ENCODE results near the gene OMG.
"Not testable (repeated sequence)": the region's sequence is repeated elsewhere in the genome, so short reads cannot be mapped to it uniquely, and the experiment has no call there.

OMG gene, protein sequence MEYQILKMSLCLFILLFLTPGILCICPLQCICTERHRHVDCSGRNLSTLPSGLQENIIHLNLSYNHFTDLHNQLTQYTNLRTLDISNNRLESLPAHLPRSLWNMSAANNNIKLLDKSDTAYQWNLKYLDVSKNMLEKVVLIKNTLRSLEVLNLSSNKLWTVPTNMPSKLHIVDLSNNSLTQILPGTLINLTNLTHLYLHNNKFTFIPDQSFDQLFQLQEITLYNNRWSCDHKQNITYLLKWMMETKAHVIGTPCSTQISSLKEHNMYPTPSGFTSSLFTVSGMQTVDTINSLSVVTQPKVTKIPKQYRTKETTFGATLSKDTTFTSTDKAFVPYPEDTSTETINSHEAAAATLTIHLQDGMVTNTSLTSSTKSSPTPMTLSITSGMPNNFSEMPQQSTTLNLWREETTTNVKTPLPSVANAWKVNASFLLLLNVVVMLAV

DNA sequence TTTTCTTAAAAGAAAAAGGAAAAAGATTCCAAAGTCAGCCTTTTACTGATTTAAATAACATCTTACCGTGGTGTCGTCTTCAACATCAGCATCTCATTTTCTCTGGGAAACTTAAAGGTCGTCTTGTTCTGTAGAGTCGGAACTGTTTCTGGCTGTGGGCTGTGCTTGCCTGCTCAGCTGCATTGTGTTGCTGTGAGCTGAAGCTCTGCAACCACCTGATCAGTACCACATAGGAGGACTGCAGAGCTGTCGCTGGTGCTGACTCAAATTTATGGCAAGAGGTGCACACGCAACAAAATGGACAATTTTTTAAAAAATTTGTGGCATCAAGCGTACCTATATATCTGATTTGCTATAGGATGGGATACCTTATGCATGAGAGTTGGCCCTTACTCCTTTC lies at the start of gene OMG:
OMG (minus strand) TSS at position 150 of the 400 bp plus-strand sequence. CDS start 908 bp downstream, outside the sequence.
- no peaks in the 10 kb centered on the region for H3K36me3 ChIP-seq (ENCODE audit: control insufficient read depth in 1 of 2, insufficient read depth in 2 of 2, low read length in 2 of 2)
- H3K9me3 ChIP-seq (ENCODE audit: control insufficient read depth in 1 of 2, low read length in 2 of 2) = no peaks in the 10 kb centered on the region
- H3K27me3 ChIP-seq (ENCODE audit: low read depth, low read length) = no peaks in the 10 kb centered on the region
- no peaks in the 10 kb centered on the region for H3K4me1 ChIP-seq (ENCODE audit: control insufficient read depth in 1 of 2, insufficient read depth in 2 of 2, low read length in 2 of 2)
- no peak within 1 kb of the TSS for H3K4me3 ChIP-seq (ENCODE audit: low read depth in 1 of 2, low read length in 2 of 2)
- H3K27ac ChIP-seq (ENCODE audit: low read length) = no peak within 1 kb of the TSS

DNA sequence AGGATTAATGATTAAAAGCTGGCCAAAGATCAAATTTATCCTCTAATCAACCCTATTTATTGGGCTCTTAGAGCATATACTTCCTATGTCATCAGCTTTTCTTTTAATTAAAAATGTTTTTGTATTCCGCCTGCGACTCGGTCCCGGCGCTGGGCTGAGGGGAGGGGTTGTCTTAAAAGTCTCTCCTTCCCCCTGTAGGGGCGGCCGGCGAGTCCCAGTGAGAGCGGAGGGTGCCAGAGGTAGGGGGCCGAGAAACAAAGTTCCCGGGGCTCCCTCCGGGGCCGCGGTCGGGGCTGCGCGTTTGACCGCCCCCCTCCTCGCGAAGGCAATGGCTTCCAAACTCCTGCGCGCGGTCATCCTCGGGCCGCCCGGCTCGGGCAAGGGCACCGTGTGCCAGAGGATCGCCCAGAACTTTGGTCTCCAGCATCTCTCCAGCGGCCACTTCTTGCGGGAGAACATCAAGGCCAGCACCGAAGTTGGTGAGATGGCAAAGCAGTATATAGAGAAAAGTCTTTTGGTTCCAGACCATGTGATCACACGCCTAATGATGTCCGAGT lies 48.2 kb upstream of the OMG start:
- H3K27me3 ChIP-seq (ENCODE audit: low read depth, low read length); H3K4me3 ChIP-seq (ENCODE audit: low read depth in 1 of 2, low read length in 2 of 2); H3K4me1 ChIP-seq (ENCODE audit: control insufficient read depth in 1 of 2, insufficient read depth in 2 of 2, low read length in 2 of 2); H3K27ac ChIP-seq (ENCODE audit: low read length); H3K9me3 ChIP-seq (ENCODE audit: control insufficient read depth in 1 of 2, low read length in 2 of 2): not testable (repeated sequence)
- peaks cover 10 to 40% of the 10 kb centered on the region in 2 donors for H3K36me3 ChIP-seq (ENCODE audit: control insufficient read depth in 1 of 2, insufficient read depth in 2 of 2, low read length in 2 of 2)

DNA sequence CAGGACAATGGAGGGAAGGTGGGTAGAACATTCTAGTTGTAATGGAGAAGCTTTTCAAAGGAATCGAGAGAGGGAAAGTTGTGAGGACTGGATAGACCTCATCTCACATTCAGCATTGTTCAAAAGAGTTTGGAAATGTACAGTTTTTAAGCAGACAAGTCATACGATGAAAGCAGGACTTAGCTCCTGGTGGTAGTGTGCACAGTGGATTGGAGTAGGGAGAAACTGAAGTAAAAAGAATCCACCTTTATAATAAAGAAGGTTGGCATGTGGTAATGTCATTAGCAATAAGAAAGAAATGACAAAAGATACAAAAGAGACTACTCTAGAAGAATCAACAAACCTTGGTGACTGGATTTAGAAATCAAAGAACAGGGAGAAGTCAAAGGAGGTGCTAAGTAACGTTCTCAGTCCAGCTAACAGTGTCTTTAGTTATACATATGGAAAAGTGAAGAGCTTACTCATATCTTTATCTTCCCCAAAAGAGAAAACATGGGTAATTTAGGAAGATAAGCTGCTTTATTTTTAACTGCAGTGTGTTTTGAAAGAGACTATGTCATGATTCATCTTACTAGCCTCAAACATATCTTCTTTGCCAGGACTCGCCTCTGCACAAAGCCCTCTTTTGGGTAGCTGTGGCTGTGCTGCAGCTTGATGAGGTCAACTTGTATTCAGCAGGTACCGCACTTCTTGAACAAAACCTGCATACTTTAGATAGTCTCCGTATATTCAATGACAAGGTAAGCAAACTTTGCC lies 43.0 kb upstream of the OMG start:
- Histone ChIP-seq H3K9me3 (ENCODE audit: control insufficient read depth in 1 of 2, low read length in 2 of 2) (no peaks in the 10 kb centered on the region), H3K36me3 (ENCODE audit: control insufficient read depth in 1 of 2, insufficient read depth in 2 of 2, low read length in 2 of 2) (peaks cover 13 to 42% of the 10 kb centered on the region in 2 donors), H3K27ac (ENCODE audit: low read length) (no peak overlapping the region), H3K4me1 (ENCODE audit: control insufficient read depth in 1 of 2, insufficient read depth in 2 of 2, low read length in 2 of 2) (no peaks in the 10 kb centered on the region), H3K27me3 (ENCODE audit: low read depth, low read length) (no peaks in the 10 kb centered on the region), H3K4me3 (ENCODE audit: low read depth in 1 of 2, low read length in 2 of 2) (no peak overlapping the region)

DNA sequence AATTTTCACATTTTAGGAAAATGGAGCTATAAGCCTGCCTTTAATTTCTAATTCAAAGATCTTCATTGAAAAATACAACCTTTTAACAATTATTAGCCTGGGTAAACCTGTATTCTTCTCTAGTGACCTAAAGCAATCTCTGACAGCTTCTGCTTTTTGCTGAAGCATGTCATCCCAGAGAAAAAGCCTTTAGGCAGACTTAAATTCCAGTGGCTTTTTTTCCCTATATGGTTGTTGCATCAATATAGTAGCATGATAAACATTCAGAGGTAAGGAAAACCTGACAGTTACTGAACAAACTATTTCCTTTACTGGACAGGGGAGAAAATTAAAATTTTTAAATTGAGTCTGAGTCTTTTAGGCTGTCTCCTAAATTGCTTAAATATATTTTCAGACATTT lies 32.2 kb upstream of the OMG start:
- no peaks in the 10 kb centered on the region for H3K9me3 ChIP-seq (ENCODE audit: control insufficient read depth in 1 of 2, low read length in 2 of 2)
- no peak overlapping the region for H3K27ac ChIP-seq (ENCODE audit: low read length)
- H3K36me3 ChIP-seq (ENCODE audit: control insufficient read depth in 1 of 2, insufficient read depth in 2 of 2, low read length in 2 of 2) = peaks cover 6 to 32% of the 10 kb centered on the region in 2 donors
- H3K4me1 ChIP-seq (ENCODE audit: control insufficient read depth in 1 of 2, insufficient read depth in 2 of 2, low read length in 2 of 2) = no peaks in the 10 kb centered on the region
- H3K4me3 ChIP-seq (ENCODE audit: low read depth in 1 of 2, low read length in 2 of 2) = no peak overlapping the region
- H3K27me3 ChIP-seq (ENCODE audit: low read depth, low read length) = no peaks in the 10 kb centered on the region

DNA sequence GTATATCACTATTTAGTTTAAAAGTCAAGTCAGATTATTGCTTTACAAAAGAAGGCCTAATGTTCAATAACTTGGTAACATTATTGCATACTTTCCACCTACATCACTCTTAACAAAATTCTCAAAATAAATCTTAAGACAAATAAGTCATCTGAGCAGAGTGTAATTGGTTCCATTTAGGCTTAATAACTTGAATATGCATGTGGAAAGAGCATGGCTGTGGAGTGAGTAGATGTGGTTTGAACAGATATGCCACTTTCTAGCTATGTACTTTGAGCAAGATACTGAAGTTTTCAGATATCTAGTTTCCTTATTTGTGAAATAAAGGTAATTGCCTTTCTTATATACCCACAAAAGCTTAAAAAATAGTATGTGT lies 31.1 kb upstream of the OMG start:
- H3K9me3 ChIP-seq (ENCODE audit: control insufficient read depth in 1 of 2, low read length in 2 of 2) = no peaks in the 10 kb centered on the region
- no peaks in the 10 kb centered on the region for H3K4me1 ChIP-seq (ENCODE audit: control insufficient read depth in 1 of 2, insufficient read depth in 2 of 2, low read length in 2 of 2)
- H3K4me3 ChIP-seq (ENCODE audit: low read depth in 1 of 2, low read length in 2 of 2) = no peak overlapping the region
- H3K27me3 ChIP-seq (ENCODE audit: low read depth, low read length) = no peaks in the 10 kb centered on the region
- peaks cover 6 to 32% of the 10 kb centered on the region in 2 donors for H3K36me3 ChIP-seq (ENCODE audit: control insufficient read depth in 1 of 2, insufficient read depth in 2 of 2, low read length in 2 of 2)
- H3K27ac ChIP-seq (ENCODE audit: low read length) = no peak overlapping the region

DNA sequence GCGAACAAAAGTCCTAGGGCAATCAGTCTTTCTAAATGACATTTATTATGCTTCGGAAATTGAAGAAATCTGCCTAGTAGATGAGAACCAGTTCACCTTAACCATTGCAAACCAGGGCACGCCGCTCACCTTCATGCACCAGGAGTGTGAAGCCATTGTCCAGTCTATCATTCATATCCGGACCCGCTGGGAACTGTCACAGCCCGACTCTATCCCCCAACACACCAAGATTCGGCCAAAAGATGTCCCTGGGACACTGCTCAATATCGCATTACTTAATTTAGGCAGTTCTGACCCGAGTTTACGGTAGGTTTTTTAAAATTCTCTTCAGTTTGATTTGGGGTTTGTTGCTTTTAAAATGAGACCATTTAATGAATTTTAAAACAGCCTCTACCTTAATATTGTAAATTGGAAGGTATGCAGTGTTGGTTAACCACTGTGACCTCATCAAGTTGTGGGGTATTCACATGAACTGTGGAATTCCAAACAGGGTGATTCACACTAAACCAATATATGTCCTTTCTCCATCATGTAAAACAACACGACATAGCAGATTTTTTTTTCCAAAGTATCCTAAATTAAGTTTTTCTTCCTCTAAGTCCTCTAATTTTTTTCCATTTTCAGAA lies 30.6 kb upstream of the OMG start:
- Histone ChIP-seq H3K9me3 (ENCODE audit: control insufficient read depth in 1 of 2, low read length in 2 of 2) (no peaks in the 10 kb centered on the region), H3K4me1 (ENCODE audit: control insufficient read depth in 1 of 2, insufficient read depth in 2 of 2, low read length in 2 of 2) (no peaks in the 10 kb centered on the region), H3K27me3 (ENCODE audit: low read depth, low read length) (no peaks in the 10 kb centered on the region), H3K27ac (ENCODE audit: low read length) (no peak overlapping the region), H3K36me3 (ENCODE audit: control insufficient read depth in 1 of 2, insufficient read depth in 2 of 2, low read length in 2 of 2) (peaks cover 6 to 32% of the 10 kb centered on the region in 2 donors), H3K4me3 (ENCODE audit: low read depth in 1 of 2, low read length in 2 of 2) (no peak overlapping the region)

DNA sequence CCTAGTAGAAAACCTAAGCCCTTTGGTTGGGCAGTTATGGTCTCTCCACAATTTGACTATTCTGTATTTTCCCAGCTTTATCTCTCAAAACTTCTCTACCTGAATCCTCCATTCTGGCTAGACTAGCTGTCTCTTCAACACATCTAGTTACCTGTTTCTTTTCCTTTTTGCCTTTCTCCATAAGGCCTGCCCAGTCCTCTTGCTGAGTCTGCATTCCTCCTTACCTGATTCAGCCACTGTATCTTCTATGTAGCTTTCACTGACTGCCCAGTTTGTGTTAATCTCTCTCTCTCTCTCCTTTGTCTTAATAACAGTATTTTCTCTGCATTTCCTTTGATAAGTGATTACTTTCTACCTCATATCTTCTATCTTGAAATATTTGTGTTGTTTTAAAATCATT lies 26.5 kb upstream of the OMG start:
- H3K9me3 ChIP-seq (ENCODE audit: control insufficient read depth in 1 of 2, low read length in 2 of 2) = no peaks in the 10 kb centered on the region
- no peak overlapping the region for H3K4me3 ChIP-seq (ENCODE audit: low read depth in 1 of 2, low read length in 2 of 2)
- no peak overlapping the region for H3K27ac ChIP-seq (ENCODE audit: low read length)
- no peaks in the 10 kb centered on the region for H3K4me1 ChIP-seq (ENCODE audit: control insufficient read depth in 1 of 2, insufficient read depth in 2 of 2, low read length in 2 of 2)
- H3K36me3 ChIP-seq (ENCODE audit: control insufficient read depth in 1 of 2, insufficient read depth in 2 of 2, low read length in 2 of 2) = peaks cover 6 to 32% of the 10 kb centered on the region in 2 donors
- H3K27me3 ChIP-seq (ENCODE audit: low read depth, low read length) = no peaks in the 10 kb centered on the region

DNA sequence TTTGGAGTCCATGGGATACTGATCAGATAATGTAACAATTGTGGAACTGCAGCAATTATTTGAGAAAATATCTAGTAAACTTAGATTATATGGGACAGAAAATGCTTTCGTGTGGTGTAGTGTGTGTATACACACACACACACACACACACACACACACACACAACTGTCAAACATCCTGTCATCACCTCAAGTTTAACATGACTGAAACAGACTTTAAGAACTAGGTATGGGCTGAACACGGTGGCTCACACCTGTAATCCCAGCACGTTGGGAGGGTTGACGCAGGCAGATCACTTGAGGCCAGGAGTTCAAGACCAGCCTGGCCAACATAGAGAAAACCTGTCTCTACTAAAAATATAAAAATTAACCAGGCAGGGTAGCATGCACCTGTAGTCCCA lies 24.9 kb upstream of the OMG start:
- no peaks in the 10 kb centered on the region for H3K4me1 ChIP-seq (ENCODE audit: control insufficient read depth in 1 of 2, insufficient read depth in 2 of 2, low read length in 2 of 2)
- no peak overlapping the region for H3K4me3 ChIP-seq (ENCODE audit: low read depth in 1 of 2, low read length in 2 of 2)
- no peak overlapping the region for H3K27ac ChIP-seq (ENCODE audit: low read length)

DNA sequence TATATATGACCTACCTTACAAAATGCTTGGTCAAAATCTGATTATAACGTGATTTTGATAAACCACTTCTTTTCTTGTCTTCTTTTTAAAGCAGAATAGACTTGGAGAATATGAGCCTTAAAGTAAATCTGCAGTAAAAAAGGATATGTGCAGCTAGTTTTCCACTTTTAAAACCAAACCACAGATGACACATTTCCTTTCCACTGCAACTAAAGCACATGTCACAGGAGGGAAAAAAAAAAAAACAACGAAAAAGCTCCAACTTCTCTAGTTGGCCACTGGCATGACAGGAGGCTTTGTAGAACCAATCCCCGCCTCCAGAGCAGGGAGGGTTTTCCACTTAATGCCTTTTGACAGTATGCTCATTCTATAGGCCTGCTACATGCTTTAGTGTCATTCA lies 24.4 kb upstream of the OMG start, which contains the start of gene EVI2A:
EVI2A (minus strand) TSS at position 142 of the 400 bp plus-strand sequence. CDS start 2,609 bp downstream, outside the sequence.
- H3K27ac ChIP-seq (ENCODE audit: low read length) = peak within 1 kb of the TSS; percentile 77

More for the DNA sequence above, 24.9 kb upstream of the OMG start:
- H3K9me3 ChIP-seq (ENCODE audit: control insufficient read depth in 1 of 2, low read length in 2 of 2) = no peaks in the 10 kb centered on the region
- H3K36me3 ChIP-seq (ENCODE audit: control insufficient read depth in 1 of 2, insufficient read depth in 2 of 2, low read length in 2 of 2) = peaks cover 6 to 19% of the 10 kb centered on the region in 2 donors
- no peaks in the 10 kb centered on the region for H3K27me3 ChIP-seq (ENCODE audit: low read depth, low read length)

DNA sequence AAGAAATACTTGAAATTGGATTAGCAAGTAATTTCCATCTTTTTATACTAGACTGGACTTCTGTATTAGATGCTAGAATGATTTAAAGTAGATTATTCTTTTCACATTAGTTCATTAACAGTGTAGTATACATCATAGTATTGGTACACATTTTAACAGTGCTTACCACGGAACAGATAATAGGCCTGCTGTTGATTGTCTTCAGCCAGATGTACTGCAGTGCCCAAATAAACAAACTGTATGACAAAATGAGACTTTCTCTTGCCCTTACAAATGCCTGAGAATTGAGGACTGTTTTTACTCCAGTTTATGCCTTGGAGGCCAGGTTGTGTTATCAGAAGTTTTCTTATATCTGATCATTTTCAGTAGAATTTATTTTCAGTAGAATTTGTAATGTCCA lies 23.8 kb upstream of the OMG start:
- Histone ChIP-seq H3K4me3 (ENCODE audit: low read depth in 1 of 2, low read length in 2 of 2) (peak overlapping the region; percentile 12 to 38), H3K36me3 (ENCODE audit: control insufficient read depth in 1 of 2, insufficient read depth in 2 of 2, low read length in 2 of 2) (peaks cover 2 to 9% of the 10 kb centered on the region in 2 donors), H3K27ac (ENCODE audit: low read length) (peak overlapping the region; percentile 77), H3K27me3 (ENCODE audit: low read depth, low read length) (no peaks in the 10 kb centered on the region), H3K9me3 (ENCODE audit: control insufficient read depth in 1 of 2, low read length in 2 of 2) (no peaks in the 10 kb centered on the region), H3K4me1 (ENCODE audit: control insufficient read depth in 1 of 2, insufficient read depth in 2 of 2, low read length in 2 of 2) (no peaks in the 10 kb centered on the region)

More for the DNA sequence above, 24.4 kb upstream of the OMG start, which contains the start of gene EVI2A:
- Histone ChIP-seq H3K4me3 (ENCODE audit: low read depth in 1 of 2, low read length in 2 of 2) (peak within 1 kb of the TSS; percentile 12 to 38), H3K9me3 (ENCODE audit: control insufficient read depth in 1 of 2, low read length in 2 of 2) (no peaks in the 10 kb centered on the region), H3K4me1 (ENCODE audit: control insufficient read depth in 1 of 2, insufficient read depth in 2 of 2, low read length in 2 of 2) (no peaks in the 10 kb centered on the region), H3K27me3 (ENCODE audit: low read depth, low read length) (no peaks in the 10 kb centered on the region), H3K36me3 (ENCODE audit: control insufficient read depth in 1 of 2, insufficient read depth in 2 of 2, low read length in 2 of 2) (peaks cover 6 to 16% of the 10 kb centered on the region in 2 donors)

DNA sequence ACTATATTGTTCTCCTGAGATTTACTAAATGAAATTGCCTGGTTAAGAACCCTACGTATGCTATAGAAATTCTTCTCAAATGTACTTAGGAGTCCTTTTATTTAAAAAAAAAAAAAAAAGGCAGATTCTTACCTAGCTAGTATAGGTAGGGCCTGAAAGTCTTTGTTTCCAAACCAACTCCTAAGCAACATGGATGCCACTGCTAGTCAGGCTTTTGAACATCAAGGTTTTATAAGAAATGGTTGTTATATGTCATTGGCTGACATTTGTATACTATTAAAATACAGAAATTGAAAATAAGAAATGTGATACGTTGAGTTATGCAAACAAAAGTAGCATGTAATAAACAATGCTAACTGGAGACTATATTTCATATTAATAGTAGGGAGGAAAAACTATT lies 23.2 kb upstream of the OMG start:
- peak overlapping the region in 1 of 2 donors; percentile 38 for H3K4me3 ChIP-seq (ENCODE audit: low read depth in 1 of 2, low read length in 2 of 2)
- no peaks in the 10 kb centered on the region for H3K4me1 ChIP-seq (ENCODE audit: control insufficient read depth in 1 of 2, insufficient read depth in 2 of 2, low read length in 2 of 2)
- peaks cover 0 to 8% of the 10 kb centered on the region in 2 donors for H3K36me3 ChIP-seq (ENCODE audit: control insufficient read depth in 1 of 2, insufficient read depth in 2 of 2, low read length in 2 of 2)
- H3K27ac ChIP-seq (ENCODE audit: low read length) = peak overlapping the region; percentile 77
- H3K9me3 ChIP-seq (ENCODE audit: control insufficient read depth in 1 of 2, low read length in 2 of 2) = no peaks in the 10 kb centered on the region
- H3K27me3 ChIP-seq (ENCODE audit: low read depth, low read length) = no peaks in the 10 kb centered on the region
